Activated CD4-positive, CD25-positive, alpha-beta regulatory T cell treated with anti-CD3 and anti-CD28 coated beads, Interleukin-2, amount 50 U/mL, for 72 hours (primary cell): ENCODE data around the gene TNIK.
"Not testable (repeated sequence)": the region's sequence is repeated elsewhere in the genome, so short reads cannot be mapped to it uniquely, and the experiment has no call there.

Source experiments
- DNase-seq: peaks from one replicate; pipeline ENCODE4 v3.0.0; 2021

TNIK gene

GRCh38 chr3:171445620-171446204 is 14.5 kb downstream of the TNIK start:
- DNase-seq, result no peak

- no peak for DNase-seq
Observed at GRCh38 chr3:171444001-171444690, 16.1 kb downstream of the TNIK start.

- DNase-seq, result no peak
Observed at GRCh38 chr3:171443211-171443957, 16.8 kb downstream of the TNIK start.

- no peak for DNase-seq
Observed at GRCh38 chr3:171442184-171442583, 18.0 kb downstream of the TNIK start.

GRCh38 chr3:171441381-171441780 is 18.8 kb downstream of the TNIK start:
- no peak for DNase-seq

GRCh38 chr3:171439996-171440395 is 20.2 kb downstream of the TNIK start:
- DNase-seq, result no peak

GRCh38 chr3:171437115-171437756 is 23.0 kb downstream of the TNIK start:
- no peak for DNase-seq

- no peak for DNase-seq
Observed at GRCh38 chr3:171436380-171436779, 23.8 kb downstream of the TNIK start.

- no peak for DNase-seq
Observed at GRCh38 chr3:171435757-171436156, 24.4 kb downstream of the TNIK start.

GRCh38 chr3:171435143-171435542 is 25.1 kb downstream of the TNIK start:
- DNase-seq, result no peak

- no peak for DNase-seq
Observed at GRCh38 chr3:171432548-171432947, 27.7 kb downstream of the TNIK start.

GRCh38 chr3:171431550-171431949 is 28.7 kb downstream of the TNIK start:
- no peak for DNase-seq

- DNase-seq, result no peak
Observed at GRCh38 chr3:171430530-171430929, 29.7 kb downstream of the TNIK start.

GRCh38 chr3:171429635-171430034 is 30.6 kb downstream of the TNIK start:
- no peak for DNase-seq

GRCh38 chr3:171428892-171429291 is 31.3 kb downstream of the TNIK start:
- no peak for DNase-seq

- DNase-seq, result no peak
Observed at GRCh38 chr3:171428321-171428787, 31.9 kb downstream of the TNIK start.

- no peak for DNase-seq
Observed at GRCh38 chr3:171427771-171428320, 32.4 kb downstream of the TNIK start.

GRCh38 chr3:171424063-171424462 is 36.1 kb downstream of the TNIK start:
- DNase-seq, result not testable (repeated sequence)

- not testable (repeated sequence) for DNase-seq
Observed at GRCh38 chr3:171422855-171423254, 37.4 kb downstream of the TNIK start.

GRCh38 chr3:171420667-171421066 is 39.5 kb downstream of the TNIK start:
- no peak for DNase-seq

GRCh38 chr3:171419457-171419856 is 40.7 kb downstream of the TNIK start:
- DNase-seq, result no peak

GRCh38 chr3:171417813-171418212 is 42.4 kb downstream of the TNIK start:
- DNase-seq, result no peak

GRCh38 chr3:171417137-171417536 is 43.1 kb downstream of the TNIK start:
- DNase-seq, result no peak
